Endodermal cell (in vitro differentiated cells): ENCODE data around the gene MOGAT1. TPM values are rescaled to one million over a fixed set of nuclear protein-coding genes. Genes with fewer than 3 reads are reported as not detected.
"Not testable (repeated sequence)": the region's sequence is repeated elsewhere in the genome, so short reads cannot be mapped to it uniquely, and the experiment has no call there.

Source experiments
- DNase-seq: peaks from one replicate; pipeline ENCODE4 v3.0.0-alpha.2; 2017
- H3K27ac ChIP-seq: 2 replicates; pipeline ENCODE4 v1.5.1; 2013; ENCODE audit warnings: mild to moderate bottlenecking, low read depth, low read length, moderate library complexity
- H3K27me3 ChIP-seq: 2 replicates; pipeline ENCODE4 v1.6.1; 2013; ENCODE audit warnings: mild to moderate bottlenecking, low read length, moderate library complexity; ENCODE audit not compliant: insufficient read depth, control insufficient read depth, poor library complexity, severe bottlenecking
- H3K36me3 ChIP-seq: 2 replicates; pipeline ENCODE4 v1.7.0; 2013; ENCODE audit warnings: mild to moderate bottlenecking, low read length, moderate library complexity; ENCODE audit not compliant: control insufficient read depth, insufficient read depth
- H3K4me1 ChIP-seq: one replicate; pipeline ENCODE4 v1.7.0; 2013; ENCODE audit warnings: low read length; ENCODE audit not compliant: control insufficient read depth, insufficient read depth
- H3K4me3 ChIP-seq: 2 replicates; pipeline ENCODE4 v1.5.1; 2013; ENCODE audit warnings: mild to moderate bottlenecking, low read length, moderate library complexity
- H3K9ac ChIP-seq: 2 replicates; pipeline ENCODE4 v1.6.1; 2013; ENCODE audit warnings: mild to moderate bottlenecking, low read length, moderate library complexity; ENCODE audit not compliant: poor library complexity, severe bottlenecking; ENCODE audit errors: extremely low read depth
- H3K9me3 ChIP-seq: 2 replicates; pipeline ENCODE4 v1.6.1; 2013; ENCODE audit warnings: mild to moderate bottlenecking, low read length, moderate library complexity; ENCODE audit not compliant: control insufficient read depth
- H3K27ac Mint-ChIP-seq: 2 replicates; pipeline ENCODE4 v1.8.0; 2020; ENCODE audit warnings: mixed read lengths
- H3K27me3 Mint-ChIP-seq: 2 replicates; pipeline ENCODE4 v1.8.0; 2021; ENCODE audit warnings: mild to moderate bottlenecking, mixed read lengths; ENCODE audit not compliant: insufficient read depth
- H3K36me3 Mint-ChIP-seq: 2 replicates; pipeline ENCODE4 v1.8.0; 2020; ENCODE audit warnings: low read depth, mixed read lengths
- H3K4me1 Mint-ChIP-seq: 2 replicates; pipeline ENCODE4 v1.8.0; 2020; ENCODE audit warnings: mixed read lengths
- H3K4me3 Mint-ChIP-seq: 2 replicates; pipeline ENCODE4 v1.8.0; 2020; ENCODE audit warnings: mild to moderate bottlenecking, moderate library complexity, mixed read lengths
- H3K9me3 Mint-ChIP-seq: 2 replicates; pipeline ENCODE4 v1.8.0; 2020; ENCODE audit warnings: mild to moderate bottlenecking, mixed read lengths
- CTCF ChIP-seq: fragments of 200-600 bp; sonication (generic); conservative IDR thresholded peaks from 2 replicates; pipeline ENCODE4 v1.5.0; 2021; ENCODE audit warnings: antibody characterized with exemption, mild to moderate bottlenecking
- WGBS, 2 experiments: methylation state at CpG; one replicate each; pipeline versions ENCODE4 v1.1.5 to v1.1.7; 2013; ENCODE audit warnings: missing lambda C conversion rate in 2 of 2, mixed read lengths in 1 of 2; ENCODE audit not compliant: insufficient coverage in 1 of 2, insufficient read length in 1 of 2; 5-methylcytosine and 5-hydroxymethylcytosine counted together
- total RNA-seq, 2 donors: library from RNA; stranded (reverse); fragmentation: NEBNext Ultra II Directional in 1 of 2; extraction: Animal tissue kit (Norgen Biotek cat#: 25700) in 1 of 2; gene quantifications; 2 replicates in 1 of 2; 3 replicates in 1 of 2; pipeline ENCODE4 v1.2.1, GENCODE V29; 2021

MOGAT1 gene
- total RNA-seq, 2 donors from 2014 or later: not detected

GRCh38 chr2:222689322-222689721 lies 17.9 kb downstream of the MOGAT1 start:
- DNase-seq: no peak
- Histone ChIP-seq H3K27me3 (no peaks in the 10 kb centered on the region), H3K9me3 (no peaks in the 10 kb centered on the region), H3K4me1 (no peaks in the 10 kb centered on the region), H3K27ac (no peak overlapping the region), H3K4me3 (no peak overlapping the region), H3K36me3 (no peaks in the 10 kb centered on the region), H3K9ac (no peak overlapping the region)
- Mint-ChIP-seq H3K27me3 (no peaks in the 10 kb centered on the region), H3K27ac (no peak overlapping the region), H3K9me3 (peaks cover 3% of the 10 kb centered on the region), H3K4me3 (no peak overlapping the region), H3K36me3 (no peaks in the 10 kb centered on the region), H3K4me1 (peaks cover 5% of the 10 kb centered on the region)
- WGBS, 2 experiments: 96% methylated on average over 2 of the region's 2 CpGs; no CpG with 5 or more reads in 1 of the 2 experiments
- TF ChIP-seq CTCF: no peak

- no peak overlapping the region for H3K27ac ChIP-seq
- H3K4me3 Mint-ChIP-seq: no peak overlapping the region
- peak; percentile 93 for DNase-seq
- H3K4me1 Mint-ChIP-seq: peaks cover 5% of the 10 kb centered on the region
- no peaks in the 10 kb centered on the region for H3K4me1 ChIP-seq
- H3K9me3 Mint-ChIP-seq: peaks cover 3% of the 10 kb centered on the region
- H3K9me3 ChIP-seq: no peaks in the 10 kb centered on the region
- no peaks in the 10 kb centered on the region for H3K36me3 Mint-ChIP-seq
- no peaks in the 10 kb centered on the region for H3K36me3 ChIP-seq
- 30 to 68% methylated on average over 4 to 9 of the region's 10 CpGs for WGBS, 2 experiments
- H3K27me3 Mint-ChIP-seq: no peaks in the 10 kb centered on the region
- no peak overlapping the region for H3K4me3 ChIP-seq
- no peak overlapping the region for H3K9ac ChIP-seq
- peak; percentile 100 for TF ChIP-seq CTCF
- no peak overlapping the region for H3K27ac Mint-ChIP-seq
- H3K27me3 ChIP-seq: no peaks in the 10 kb centered on the region
These were observed 19.2 kb downstream of the MOGAT1 start for GRCh38 chr2:222690564-222691200.

GRCh38 chr2:222693413-222693812 lies 22.0 kb downstream of the MOGAT1 start:
- not testable (repeated sequence) for H3K9me3 ChIP-seq, DNase-seq, H3K4me1 Mint-ChIP-seq, H3K36me3 Mint-ChIP-seq, H3K27ac ChIP-seq, H3K9ac ChIP-seq, H3K36me3 ChIP-seq, H3K4me1 ChIP-seq, H3K4me3 ChIP-seq, H3K9me3 Mint-ChIP-seq, H3K4me3 Mint-ChIP-seq, H3K27me3 ChIP-seq, H3K27me3 Mint-ChIP-seq, H3K27ac Mint-ChIP-seq
- 91 to 94% methylated on average over 3 to 5 of the region's 5 CpGs for whole genome bisulfite sequencing, 2 experiments

GRCh38 chr2:222693837-222694236 lies 22.4 kb downstream of the MOGAT1 start:
- H3K27ac Mint-ChIP-seq: no peak overlapping the region
- no peak overlapping the region for H3K4me3 Mint-ChIP-seq
- H3K36me3 Mint-ChIP-seq: no peaks in the 10 kb centered on the region
- H3K4me1 Mint-ChIP-seq: peaks cover 5% of the 10 kb centered on the region
- H3K4me1 ChIP-seq: no peaks in the 10 kb centered on the region
- H3K9ac ChIP-seq: no peak overlapping the region
- H3K9me3 ChIP-seq: no peaks in the 10 kb centered on the region
- no peak overlapping the region for H3K27ac ChIP-seq
- no peak overlapping the region for H3K4me3 ChIP-seq
- 100% methylated on average over 1 of the region's 1 CpG; no CpG with 5 or more reads in 1 of the 2 experiments for WGBS, 2 experiments
- no peak for DNase-seq
- no peaks in the 10 kb centered on the region for H3K36me3 ChIP-seq
- TF ChIP-seq CTCF: peak; percentile 48
- H3K27me3 ChIP-seq: no peaks in the 10 kb centered on the region
- no peaks in the 10 kb centered on the region for H3K27me3 Mint-ChIP-seq
- H3K9me3 Mint-ChIP-seq: peaks cover 3% of the 10 kb centered on the region
